ENCODE data around the gene CPZ. TPM values are rescaled to one million over a fixed set of nuclear protein-coding genes. Genes with fewer than 3 reads are reported as not detected.

The CPZ gene
- total and polyA plus RNA-seq, 10 of the 15 experiments (the other 5 are each of a cell fraction or from before 2014, with no cell fraction given): not detected

GRCh38 chr4:8637456-8637984 is 45.0 kb downstream of the CPZ start:
- SMC1A ChIA-PET (ENCODE audit: uncharacterized antibody, unreplicated experiment): no interaction called here
- Histone ChIP-seq H3K4me3 (no peak overlapping the region), H3K9ac (ENCODE audit: control insufficient read depth, insufficient read depth, low read length) (no peak overlapping the region), H4K20me1 (ENCODE audit: control insufficient read depth, insufficient read depth) (no peaks in the 10 kb centered on the region), H3K27ac (ENCODE audit: control insufficient read depth, insufficient read depth) (no peak overlapping the region), H3K79me2 (ENCODE audit: control insufficient read depth, insufficient read depth, low read length) (no peaks in the 10 kb centered on the region), H3K4me1 (ENCODE audit: control insufficient read depth, insufficient read depth, low read length) (no peaks in the 10 kb centered on the region), H3K36me3 (ENCODE audit: control insufficient read depth in 2 of 2, insufficient read depth in 2 of 2, low read length in 1 of 2) (no peaks in the 10 kb centered on the region), H3K4me2 (ENCODE audit: control insufficient read depth, insufficient read depth) (no peak overlapping the region), H3K9me3 (replicated peaks; ENCODE audit: control insufficient read depth, insufficient read depth, low read length) (no peaks in the 10 kb centered on the region), H2AFZ (ENCODE audit: control insufficient read depth, low read depth, low read length) (no peak overlapping the region), H3K27me3 (replicated peaks in 1 of 2; ENCODE audit: control insufficient read depth in 2 of 2, insufficient read depth in 2 of 2, low read length in 1 of 2) (no peaks in the 10 kb centered on the region; a peak in 1 of 4 replicates)
- intact Hi-C loops (cut with micrococcal nuclease; ENCODE audit: unreplicated experiment) (no loop called here), in situ Hi-C loops (cut with MboI) (no loop called here)
- 0% methylated on average over 2 of the region's 2 CpGs for whole genome bisulfite sequencing (ENCODE audit: insufficient coverage, insufficient replicate concordance, low lambda C conversion rate, missing lambda C conversion rate)
- RAD21 ChIA-PET (ENCODE audit: unreplicated experiment): no interaction called here
- POLR2A ChIA-PET: no interaction called here
- no peak for ATAC-seq
- CTCF ChIA-PET: no interaction called here
- no peak for FAIRE-seq
- no peak for DNase-seq (ENCODE audit: low read depth, low spot score)
- no peak for TF ChIP-seq TCF3 (IDR thresholded peaks at IDR 0.05; ENCODE audit: borderline replicate concordance, insufficient read depth, low read depth, low read length)
- TF ChIP-seq USF1 (IDR thresholded peaks at IDR 0.05; ENCODE audit: borderline replicate concordance, extremely low read length, insufficient read depth, low read depth, low read length): peak; percentile 53
- no TSS peak for BruUV-seq (replicated peaks)

GRCh38 chr4:8639021-8639420 is 46.5 kb downstream of the CPZ start:
- RAD21 ChIA-PET (ENCODE audit: unreplicated experiment): no interaction called here
- in situ Hi-C loops (cut with MboI): no loop called here

More at GRCh38 chr4:8639021-8639420, 46.5 kb downstream of the CPZ start:
- no peaks in the 10 kb centered on the region; a peak in 1 of 4 replicates for H3K27me3 ChIP-seq (replicated peaks in 1 of 2; ENCODE audit: control insufficient read depth in 2 of 2, insufficient read depth in 2 of 2, low read length in 1 of 2)
- H3K36me3 ChIP-seq (ENCODE audit: control insufficient read depth in 2 of 2, insufficient read depth in 2 of 2, low read length in 1 of 2): no peaks in the 10 kb centered on the region
- no peak overlapping the region for H3K27ac ChIP-seq (ENCODE audit: control insufficient read depth, insufficient read depth)
- no peaks in the 10 kb centered on the region for H3K79me2 ChIP-seq (ENCODE audit: control insufficient read depth, insufficient read depth, low read length)
- FAIRE-seq: no peak
- intact Hi-C loops (cut with micrococcal nuclease; ENCODE audit: unreplicated experiment): no loop called here
- ChIA-PET CTCF (no interaction called here), POLR2A (no interaction called here), SMC1A (ENCODE audit: uncharacterized antibody, unreplicated experiment) (no interaction called here)
- ATAC-seq: no peak
- TF ChIP-seq SPI1 (IDR thresholded peaks at IDR 0.05; ENCODE audit: borderline replicate concordance, insufficient read depth, low read depth, low read length): peak; percentile 17; the same call in 1 of the 2 replicates
- TF ChIP-seq, protein P1, sequence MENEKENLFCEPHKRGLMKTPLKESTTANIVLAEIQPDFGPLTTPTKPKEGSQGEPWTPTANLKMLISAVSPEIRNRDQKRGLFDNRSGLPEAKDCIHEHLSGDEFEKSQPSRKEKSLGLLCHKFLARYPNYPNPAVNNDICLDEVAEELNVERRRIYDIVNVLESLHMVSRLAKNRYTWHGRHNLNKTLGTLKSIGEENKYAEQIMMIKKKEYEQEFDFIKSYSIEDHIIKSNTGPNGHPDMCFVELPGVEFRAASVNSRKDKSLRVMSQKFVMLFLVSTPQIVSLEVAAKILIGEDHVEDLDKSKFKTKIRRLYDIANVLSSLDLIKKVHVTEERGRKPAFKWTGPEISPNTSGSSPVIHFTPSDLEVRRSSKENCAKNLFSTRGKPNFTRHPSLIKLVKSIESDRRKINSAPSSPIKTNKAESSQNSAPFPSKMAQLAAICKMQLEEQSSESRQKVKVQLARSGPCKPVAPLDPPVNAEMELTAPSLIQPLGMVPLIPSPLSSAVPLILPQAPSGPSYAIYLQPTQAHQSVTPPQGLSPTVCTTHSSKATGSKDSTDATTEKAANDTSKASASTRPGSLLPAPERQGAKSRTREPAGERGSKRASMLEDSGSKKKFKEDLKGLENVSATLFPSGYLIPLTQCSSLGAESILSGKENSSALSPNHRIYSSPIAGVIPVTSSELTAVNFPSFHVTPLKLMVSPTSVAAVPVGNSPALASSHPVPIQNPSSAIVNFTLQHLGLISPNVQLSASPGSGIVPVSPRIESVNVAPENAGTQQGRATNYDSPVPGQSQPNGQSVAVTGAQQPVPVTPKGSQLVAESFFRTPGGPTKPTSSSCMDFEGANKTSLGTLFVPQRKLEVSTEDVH (IDR thresholded peaks at IDR 0.05; ENCODE audit: low read depth, partially characterized antibody): no peak
- H4K20me1 ChIP-seq (ENCODE audit: control insufficient read depth, insufficient read depth): no peaks in the 10 kb centered on the region
- no peak overlapping the region for H2AFZ ChIP-seq (ENCODE audit: control insufficient read depth, low read depth, low read length)
- no TSS peak for BruUV-seq (replicated peaks)
- H3K4me3 ChIP-seq: no peak overlapping the region
- no peaks in the 10 kb centered on the region for H3K4me1 ChIP-seq (ENCODE audit: control insufficient read depth, insufficient read depth, low read length)
- WGBS (ENCODE audit: insufficient coverage, insufficient replicate concordance, low lambda C conversion rate, missing lambda C conversion rate): 33% methylated on average over 10 of the region's 10 CpGs
- no peak overlapping the region for H3K4me2 ChIP-seq (ENCODE audit: control insufficient read depth, insufficient read depth)
- no peak for DNase-seq (ENCODE audit: low read depth, low spot score)
- no peak overlapping the region for H3K9ac ChIP-seq (ENCODE audit: control insufficient read depth, insufficient read depth, low read length)
- H3K9me3 ChIP-seq (replicated peaks; ENCODE audit: control insufficient read depth, insufficient read depth, low read length): no peaks in the 10 kb centered on the region

All from GM12878 (cell line).